ENCODE data around the gene TSPAN2. TPM values are rescaled to one million over a fixed set of nuclear protein-coding genes. Genes with fewer than 3 reads are reported as not detected.
"Not testable (repeated sequence)": the region's sequence is repeated elsewhere in the genome, so short reads cannot be mapped to it uniquely, and the experiment has no call there.

TSPAN2 gene
- total RNA-seq, 1 donor from 2014 or later, result 4.3 TPM

- no peak for TF ChIP-seq CTCF (IDR thresholded peaks at IDR 0.05)
- Histone ChIP-seq H3K36me3 (no peaks in the 10 kb centered on the region), H3K9me3 (no peaks in the 10 kb centered on the region), H3K27ac (no peak overlapping the region), H3K4me3 (no peak overlapping the region), H3K4me1 (no peaks in the 10 kb centered on the region), H3K27me3 (ENCODE audit: low read depth) (no peaks in the 10 kb centered on the region)
- ATAC-seq, result no peak
- intact Hi-C loops (cut with DNase I), result no loop called here
- DNase-seq, result no peak
These were observed 65.7 kb downstream of the TSPAN2 start for GRCh38 chr1:115023593-115023992.

GRCh38 chr1:115021145-115021544, 68.2 kb downstream of the TSPAN2 start:
- Histone ChIP-seq H3K36me3 (no peaks in the 10 kb centered on the region), H3K4me1 (no peaks in the 10 kb centered on the region), H3K9me3 (no peaks in the 10 kb centered on the region), H3K27me3 (ENCODE audit: low read depth) (no peaks in the 10 kb centered on the region), H3K27ac (no peak overlapping the region), H3K4me3 (no peak overlapping the region)
- TF ChIP-seq CTCF (IDR thresholded peaks at IDR 0.05), result no peak
- intact Hi-C loops (cut with DNase I), result no loop called here
- ATAC-seq, result no peak
- no peak for DNase-seq

- H3K4me3 ChIP-seq; H3K36me3 ChIP-seq; H3K27me3 ChIP-seq (ENCODE audit: low read depth); ATAC-seq; intact Hi-C loops (cut with DNase I); H3K9me3 ChIP-seq; DNase-seq; H3K4me1 ChIP-seq; H3K27ac ChIP-seq: not testable (repeated sequence)
These were observed 69.8 kb downstream of the TSPAN2 start for GRCh38 chr1:115019549-115019948.

GRCh38 chr1:115013792-115014191, 75.5 kb downstream of the TSPAN2 start:
- intact Hi-C loops (cut with DNase I), result no loop called here

GRCh38 chr1:115012434-115012833, 76.9 kb downstream of the TSPAN2 start:
- no peaks in the 10 kb centered on the region for H3K27me3 ChIP-seq (ENCODE audit: low read depth)
- H3K4me3 ChIP-seq, result no peak overlapping the region
- no peaks in the 10 kb centered on the region for H3K9me3 ChIP-seq
- intact Hi-C loops (cut with DNase I), result no loop called here
- no peak for ATAC-seq
- H3K4me1 ChIP-seq, result no peaks in the 10 kb centered on the region
- no peaks in the 10 kb centered on the region for H3K36me3 ChIP-seq
- H3K27ac ChIP-seq, result no peak overlapping the region
- no peak for DNase-seq
- no peak for TF ChIP-seq CTCF (IDR thresholded peaks at IDR 0.05)

More at GRCh38 chr1:115013792-115014191, 75.5 kb downstream of the TSPAN2 start:
- DNase-seq (no peak), ATAC-seq (no peak)
- no peaks in the 10 kb centered on the region for H3K36me3 ChIP-seq
- H3K4me1 ChIP-seq, result no peaks in the 10 kb centered on the region
- H3K27ac ChIP-seq, result no peak overlapping the region
- no peaks in the 10 kb centered on the region for H3K9me3 ChIP-seq
- no peak for TF ChIP-seq CTCF (IDR thresholded peaks at IDR 0.05)
- no peak overlapping the region for H3K4me3 ChIP-seq
- H3K27me3 ChIP-seq (ENCODE audit: low read depth), result no peaks in the 10 kb centered on the region

- Histone ChIP-seq H3K9me3 (no peaks in the 10 kb centered on the region), H3K27me3 (ENCODE audit: low read depth) (no peaks in the 10 kb centered on the region), H3K27ac (no peak overlapping the region), H3K4me3 (no peak overlapping the region), H3K4me1 (no peaks in the 10 kb centered on the region), H3K36me3 (no peaks in the 10 kb centered on the region)
- ATAC-seq (no peak), DNase-seq (no peak)
- intact Hi-C loops (cut with DNase I), result no loop called here
- TF ChIP-seq CTCF (IDR thresholded peaks at IDR 0.05), result no peak
These were observed 77.3 kb downstream of the TSPAN2 start for GRCh38 chr1:115012006-115012405.

Measured in lower lobe of right lung (tissue), 2 donors.